GM13977 (cell line): Measurements from ENCODE around the gene L3MBTL1.

Experiments used
- DNase-seq: peaks from one replicate; pipeline ENCODE4 v3.0.0; 2012; ENCODE audit warnings: low spot score
- CTCF ChIP-seq: IDR thresholded peaks from 2 replicates; pipeline ENCODE4 v1.5.1; 2012; ENCODE audit warnings: mild to moderate bottlenecking, control low read depth; ENCODE audit not compliant: insufficient read depth; ENCODE audit errors: extremely low read depth, missing control alignments
- in situ Hi-C: fragments of 300-500 bp; cut with MboI; formaldehyde crosslinking; loops from one replicate; pipeline ENCODE4 v1.12.0; 2022; ENCODE audit warnings: low sequenced_read_pairs, low pct_unique_long_range_greater_than_20kb, mixed read lengths, inconsistent platforms; ENCODE audit not compliant: unreplicated experiment

Gene L3MBTL1

GRCh38 chr20:43528258-43528875 lies 20.9 kb downstream of the L3MBTL1 start:
- DNase-seq = no peak
- TF ChIP-seq CTCF = no peak
- in situ Hi-C loops = loop anchor here (25.0 kb wide), 1 partner anchor 559 kb away; no protein-coding TSS in a partner anchor

DNA sequence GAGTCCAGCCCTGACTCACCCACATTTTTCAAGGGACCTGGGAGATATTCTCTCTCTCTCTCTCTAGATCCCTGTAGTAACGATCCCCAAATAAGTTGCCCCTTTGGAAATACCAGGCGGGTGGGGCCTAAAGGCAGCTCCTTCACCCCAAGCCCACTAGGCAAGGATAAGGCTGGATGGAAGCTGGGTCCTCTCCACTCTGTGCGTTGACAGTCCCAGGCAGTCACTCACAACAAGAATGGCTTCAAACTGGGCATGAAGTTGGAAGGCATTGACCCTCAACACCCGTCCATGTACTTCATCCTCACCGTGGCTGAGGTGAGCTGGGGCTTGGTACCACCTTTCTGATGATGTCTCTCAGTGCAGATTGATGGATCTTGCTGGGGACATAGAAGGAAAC lies 21.6 kb downstream of the L3MBTL1 start:
- TF ChIP-seq CTCF = no peak
- no peak for DNase-seq
- in situ Hi-C loops = loop anchor here (25.0 kb wide), 1 partner anchor 558 kb away; no protein-coding TSS in a partner anchor

- DNase-seq = no peak
- TF ChIP-seq CTCF = no peak
- in situ Hi-C loops = loop anchor here (10.0 to 25.0 kb wide), 2 partner anchors 165 to 558 kb away; no protein-coding TSS in a partner anchor
Observed at GRCh38 chr20:43529457-43530153, 22.1 kb downstream of the L3MBTL1 start.

- DNase-seq = no peak
Observed at GRCh38 chr20:43530321-43531090, 23.0 kb downstream of the L3MBTL1 start.

DNA sequence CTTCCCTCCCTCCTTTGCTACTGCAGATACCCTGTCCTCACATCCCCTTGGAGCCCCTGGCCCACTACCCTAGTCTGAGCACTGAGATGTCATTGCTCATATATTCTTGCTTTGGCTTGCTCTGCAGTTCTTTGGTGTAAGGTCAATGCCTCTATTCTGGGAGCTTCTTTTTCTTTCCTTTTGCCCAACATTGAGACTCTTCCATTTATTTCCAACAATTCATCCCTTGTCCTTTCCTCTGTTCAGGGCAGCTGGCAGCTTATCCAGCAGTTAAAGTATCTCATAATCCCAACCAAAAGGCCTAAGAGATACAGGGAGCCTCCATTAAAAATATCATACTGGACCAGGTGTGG lies 23.6 kb downstream of the L3MBTL1 start:
- TF ChIP-seq CTCF = no peak
- DNase-seq = no peak
- in situ Hi-C loops = loop anchor here (10.0 to 25.0 kb wide), 2 partner anchors 164 to 556 kb away; no protein-coding TSS in a partner anchor

More at GRCh38 chr20:43530321-43531090, 23.0 kb downstream of the L3MBTL1 start:
- TF ChIP-seq CTCF = no peak
- in situ Hi-C loops = loop anchor here (10.0 to 25.0 kb wide), 2 partner anchors 164 to 557 kb away; no protein-coding TSS in a partner anchor

DNA sequence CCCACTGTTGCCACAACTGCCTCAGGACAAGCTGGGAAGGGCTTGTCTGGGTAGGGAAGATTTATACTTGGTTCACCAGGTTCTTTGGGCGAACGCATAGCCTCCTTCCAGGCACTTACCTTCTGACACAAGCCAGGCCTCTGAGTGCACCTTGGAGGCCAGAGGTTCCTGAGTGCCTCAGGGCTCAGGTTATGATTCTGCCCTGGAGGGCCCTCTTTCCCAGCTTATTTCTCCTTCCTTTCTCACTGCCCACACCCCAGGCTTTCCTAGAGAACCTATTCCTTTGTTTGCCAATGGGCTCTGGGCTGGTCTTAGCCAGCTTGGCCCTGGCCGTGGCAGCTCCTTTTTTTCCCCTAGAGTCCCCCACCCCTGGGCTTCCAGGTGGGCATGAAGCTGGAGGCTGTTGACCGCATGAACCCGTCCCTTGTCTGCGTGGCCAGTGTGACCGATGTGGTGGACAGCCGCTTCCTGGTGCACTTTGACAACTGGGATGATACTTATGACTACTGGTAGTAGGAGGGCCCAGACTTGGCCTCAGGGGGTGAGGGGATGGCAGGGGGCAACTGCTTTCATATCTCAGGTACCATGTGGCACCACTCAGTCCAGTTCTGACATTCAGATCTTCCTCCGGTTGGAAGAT lies 25.0 kb downstream of the L3MBTL1 start:
- no peak for TF ChIP-seq CTCF
- in situ Hi-C loops = loop anchor here (10.0 to 25.0 kb wide), 2 partner anchors 162 to 555 kb away; no protein-coding TSS in a partner anchor
- DNase-seq = no peak
